IMR-90 (cell line): ENCODE measurements around the gene PERM1. TPM values are rescaled to one million over a fixed set of nuclear protein-coding genes. Genes with fewer than 3 reads are reported as not detected.

Experiments used
- ATAC-seq: fragments of 200-7000 bp; cut with Tn5 transposase; 2 replicates; pipeline ENCODE4 v1.9.1; 2020; ENCODE audit warnings: low read depth, mild to moderate bottlenecking, moderate library complexity
- BruUV-seq: library from RNA; stranded (reverse); fragments of 400-500 nt; replicated peaks from 2 replicates; lab custom pipeline; 2021; lab: Mats Ljungman, UMichigan
- CTCF ChIA-PET: fragments of 300-600 bp; formaldehyde crosslinking; extraction: SDS; loops from one replicate; lab custom pipeline; 2021; ENCODE audit warnings: antibody characterized with exemption; lab: Yijun Ruan, JAX
- POLR2A ChIA-PET: fragments of 300-600 bp; sonication (Branson Sonifier 250); formaldehyde crosslinking; loops from one replicate; lab custom pipeline; 2022; ENCODE audit warnings: antibody characterized with exemption; ENCODE audit not compliant: unreplicated experiment; lab: Charles Lee
- DNase-seq: peaks from one replicate; pipeline ENCODE4 v3.0.0; 2013
- H2AFZ ChIP-seq: replicated peaks from 2 replicates; pipeline ENCODE3; 2013; ENCODE audit warnings: low read length, mild to moderate bottlenecking; ENCODE audit not compliant: poor library complexity
- H2AK5ac ChIP-seq: 2 replicates; pipeline ENCODE4 v1.6.1; 2013; ENCODE audit warnings: low read depth, low read length, inconsistent platforms
- H2AK9ac ChIP-seq: replicated peaks from 2 replicates; pipeline ENCODE3; 2013; ENCODE audit warnings: mild to moderate bottlenecking, low read depth, low read length, moderate library complexity; ENCODE audit not compliant: poor library complexity
- H2BK120ac ChIP-seq: 2 replicates; pipeline ENCODE4 v1.6.1; 2013; ENCODE audit warnings: low read depth, low read length, inconsistent platforms
- H2BK15ac ChIP-seq: 3 replicates; pipeline ENCODE4 v1.6.1; 2013; ENCODE audit warnings: low read depth, low read length, inconsistent platforms
- H2BK20ac ChIP-seq: 2 replicates; pipeline ENCODE4 v1.6.1; 2013; ENCODE audit warnings: low read depth, mild to moderate bottlenecking, inconsistent platforms, low read length, moderate library complexity
- H2BK5ac ChIP-seq: 2 replicates; pipeline ENCODE4 v1.6.1; 2013; ENCODE audit warnings: mild to moderate bottlenecking, low read depth, low read length, inconsistent platforms; ENCODE audit not compliant: poor library complexity, severe bottlenecking
- H3K14ac ChIP-seq: replicated peaks from 2 replicates; pipeline ENCODE4 v1.6.1; 2013; ENCODE audit warnings: low read depth, low read length, inconsistent platforms
- H3K18ac ChIP-seq: 2 replicates; pipeline ENCODE4 v1.6.1; 2013; ENCODE audit warnings: low read depth, low read length, control low read depth
- H3K23ac ChIP-seq: 2 replicates; pipeline ENCODE4 v1.6.1; 2013; ENCODE audit warnings: low read depth, low read length, inconsistent platforms
- H3K27ac ChIP-seq: 2 replicates; pipeline ENCODE4 v1.5.1; 2013; ENCODE audit warnings: mild to moderate bottlenecking, control low read depth, low read length; ENCODE audit not compliant: insufficient read depth
- H3K27me3 ChIP-seq: 2 replicates; pipeline ENCODE4 v1.6.1; 2013; ENCODE audit warnings: low read length; ENCODE audit not compliant: control insufficient read depth, insufficient read depth
- H3K36me3 ChIP-seq: 2 replicates; pipeline ENCODE4 v1.6.1; 2013; ENCODE audit warnings: low read length, mixed read lengths; ENCODE audit not compliant: control insufficient read depth, insufficient read depth
- H3K4ac ChIP-seq: 2 replicates; pipeline ENCODE4 v1.6.1; 2013; ENCODE audit warnings: low read depth, low read length, inconsistent platforms
- H3K4me1 ChIP-seq: 2 replicates; pipeline ENCODE4 v1.6.1; 2013; ENCODE audit warnings: low read length, mixed read lengths; ENCODE audit not compliant: control insufficient read depth, insufficient read depth
- H3K4me2 ChIP-seq: 2 replicates; pipeline ENCODE4 v1.6.1; 2013; ENCODE audit warnings: low read depth, mild to moderate bottlenecking, control low read depth, low read length, moderate library complexity
- H3K4me3 ChIP-seq: 2 replicates; pipeline ENCODE4 v1.5.1; 2013; ENCODE audit warnings: low read depth, mild to moderate bottlenecking, control low read depth, low read length, moderate library complexity; ENCODE audit not compliant: insufficient read depth
- H3K56ac ChIP-seq: 2 replicates; pipeline ENCODE4 v1.6.1; 2013; ENCODE audit warnings: low read length, inconsistent platforms; ENCODE audit not compliant: insufficient read depth; ENCODE audit errors: extremely low read depth
- H3K79me1 ChIP-seq, 2 experiments: 2 replicates each; pipeline ENCODE4 v1.6.1; 2013; ENCODE audit warnings: low read length in 2 of 2, inconsistent platforms in 1 of 2, low read depth in 1 of 2
- H3K9ac ChIP-seq: 2 replicates; pipeline ENCODE4 v1.6.1; 2013; ENCODE audit warnings: low read depth, low read length, control low read depth
- H3K9me1 ChIP-seq: 2 replicates; pipeline ENCODE4 v1.6.1; 2013; ENCODE audit warnings: low read length, inconsistent platforms; ENCODE audit not compliant: insufficient read depth
- H3K9me3 ChIP-seq: 2 replicates; pipeline ENCODE4 v1.6.1; 2013; ENCODE audit warnings: low read length; ENCODE audit not compliant: control insufficient read depth, insufficient read depth
- H4K20me1 ChIP-seq: 2 replicates; pipeline ENCODE4 v1.6.1; 2013; ENCODE audit warnings: low read length, inconsistent platforms; ENCODE audit not compliant: insufficient read depth
- H4K5ac ChIP-seq: 2 replicates; pipeline ENCODE4 v1.6.1; 2013; ENCODE audit warnings: mild to moderate bottlenecking, low read depth, low read length, control low read depth
- H4K8ac ChIP-seq, 2 experiments: 2 replicates each; pipeline ENCODE4 v1.6.1; 2013; ENCODE audit warnings: low read depth in 2 of 2, low read length in 2 of 2, control low read depth in 1 of 2, inconsistent platforms in 1 of 2
- H4K91ac ChIP-seq: 2 replicates; pipeline ENCODE4 v1.6.1; 2013; ENCODE audit warnings: low read depth, low read length, inconsistent platforms; ENCODE audit not compliant: insufficient read depth
- CHD1 ChIP-seq: IDR thresholded peaks from 2 replicates; pipeline ENCODE4 v1.6.1; 2012; ENCODE audit warnings: low read depth, low read length, improper control_type of control experiment
- ELK1 ChIP-seq: fragments of 150-350 bp; IDR thresholded peaks from 2 replicates; pipeline ENCODE4 v1.6.1; 2016; ENCODE audit warnings: low read depth, mild to moderate bottlenecking, low read length, moderate library complexity, borderline replicate concordance
- FOS ChIP-seq: fragments of 150-350 bp; IDR thresholded peaks from 2 replicates; pipeline ENCODE4 v1.6.1; 2016; ENCODE audit warnings: low read depth, low read length
- MAFK ChIP-seq: IDR thresholded peaks from 2 replicates; pipeline ENCODE4 v1.6.1; 2012; ENCODE audit warnings: low read depth, low read length, improper control_type of control experiment
- POLR2A ChIP-seq: IDR thresholded peaks from 2 replicates; pipeline ENCODE4 v1.6.1; 2012; ENCODE audit warnings: mild to moderate bottlenecking, low read depth, low read length
- RCOR1 ChIP-seq: IDR thresholded peaks from 2 replicates; pipeline ENCODE4 v1.6.1; 2012; ENCODE audit warnings: mild to moderate bottlenecking, low read length, improper control_type of control experiment; ENCODE audit not compliant: insufficient replicate concordance
- SMC3 ChIP-seq: fragments of 150-350 bp; IDR thresholded peaks from 2 replicates; pipeline ENCODE4 v1.6.1; 2016; ENCODE audit warnings: low read depth, mild to moderate bottlenecking, antibody characterized with exemption, low read length, moderate library complexity
- USF2 ChIP-seq: fragments of 150-350 bp; IDR thresholded peaks from 2 replicates; pipeline ENCODE4 v1.6.1; 2017; ENCODE audit warnings: mild to moderate bottlenecking, antibody characterized with exemption, low read length, low read depth
- WGBS, 2 experiments: methylation state at CpG; one replicate each; pipeline versions ENCODE4 v1.1.5 to v1.1.7; 2013; ENCODE audit warnings: missing lambda C conversion rate in 2 of 2; ENCODE audit not compliant: insufficient read length in 1 of 2; ENCODE audit errors: extremely low coverage in 2 of 2; 5-methylcytosine and 5-hydroxymethylcytosine counted together
- dilution Hi-C: fragments of 300-500 bp; cut with HindIII; formaldehyde crosslinking; loops from one replicate; pipeline ENCODE4 v1.14.3; 2018; ENCODE audit warnings: low sequenced_read_pairs; ENCODE audit not compliant: unreplicated experiment
- in situ Hi-C: fragments of 300-500 bp; cut with MboI; formaldehyde crosslinking; loops from 3 replicates; pipeline ENCODE4 v1.14.3; 2019; ENCODE audit warnings: low sequenced_read_pairs, inconsistent platforms, mixed read lengths
- intact Hi-C: fragments of 100-400 bp; cut with micrococcal nuclease; formaldehyde crosslinking; loops from 2 replicates; pipeline ENCODE4 v1.10.0; 2022
- polyA plus RNA-seq, 3 experiments: library from polyadenylated mRNA; depleted of rRNA; stranded (reverse); fragments of >200 nt; gene quantifications; 2 replicates each; pipeline ENCODE4 v1.2.3, GENCODE V29; 2012; ENCODE audit warnings: low replicate concordance in 1 of 3
- total RNA-seq: library from RNA; depleted of rRNA; stranded (reverse); fragments of >200 nt; gene quantifications from 2 replicates; pipeline ENCODE4 v1.2.3, GENCODE V29; 2012

The PERM1 gene
- total and polyA plus RNA-seq, 2 of the 4 experiments (the other 2 are of a cell fraction) = not detected

GRCh38 chr1:928825-929661 is 52.9 kb downstream of the PERM1 start:
- Histone ChIP-seq H3K56ac (no peak overlapping the region), H2BK15ac (no peak overlapping the region), H4K8ac (no peak overlapping the region), H3K4ac (no peak overlapping the region), H3K14ac (no peak overlapping the region), H3K36me3 (peaks cover 9% of the 10 kb centered on the region), H3K9me1 (no peaks in the 10 kb centered on the region), H2AFZ (no peak overlapping the region), H3K4me1 (no peaks in the 10 kb centered on the region; the same call in 1 of the 2 replicates), H2AK9ac (no peak overlapping the region), H4K20me1 (peaks cover 6% of the 10 kb centered on the region; the same call in 1 of the 2 replicates), H3K27me3 (no peaks in the 10 kb centered on the region), H4K91ac (no peak overlapping the region), H2BK120ac (no peak overlapping the region), H3K4me3 (no peak overlapping the region), H2BK20ac (no peak overlapping the region), H3K9me3 (no peaks in the 10 kb centered on the region), H3K23ac (no peak overlapping the region), H3K79me1 (peaks cover 0 to 8% of the 10 kb centered on the region in 2 experiments; a peak in 1 of 4 replicates), H3K9ac (no peak overlapping the region), H2AK5ac (no peak overlapping the region), H3K4me2 (no peak overlapping the region), H3K18ac (no peak overlapping the region), H4K5ac (no peak overlapping the region), H3K27ac (no peak overlapping the region), H2BK5ac (no peak overlapping the region)
- ChIA-PET CTCF (no interaction called here), POLR2A (no interaction called here)
- in situ Hi-C loops (no loop called here), dilution Hi-C loops (no loop called here), intact Hi-C loops (no loop called here)
- no peak for ATAC-seq
- DNase-seq = no peak
- 91% methylated on average over 4 of the region's 40 CpGs; no CpG with 5 or more reads in 1 of the 2 experiments for WGBS, 2 experiments
- TF ChIP-seq ELK1 (no peak), SMC3 (no peak), MAFK (no peak), CHD1 (no peak), RCOR1 (no peak), FOS (no peak), POLR2A (no peak), USF2 (no peak)
- no TSS peak for BruUV-seq
